Measurements from ENCODE around the gene SGSM1. TPM values are rescaled to one million over a fixed set of nuclear protein-coding genes. Genes with fewer than 3 reads are reported as not detected.

SGSM1 gene
- total RNA-seq, 2 donors from 2014 or later, result 1.6 to 3.0 TPM

GRCh38 chr22:24819487-24819886 lies 13.5 kb downstream of the SGSM1 start:
- peaks cover 6% of the 10 kb centered on the region for H3K36me3 Mint-ChIP-seq (ENCODE audit: low read depth)
- Histone ChIP-seq H3K36me3 (ENCODE audit: control insufficient read depth, insufficient read depth, low read length) (no peaks in the 10 kb centered on the region), H3K4me1 (ENCODE audit: control insufficient read depth, insufficient read depth, low read length) (no peaks in the 10 kb centered on the region), H3K27ac (ENCODE audit: low read depth, low read length) (no peak overlapping the region), H3K9me3 (ENCODE audit: control insufficient read depth, low read length) (no peaks in the 10 kb centered on the region), H3K9ac (ENCODE audit: extremely low read depth, low read length, poor library complexity, severe bottlenecking) (no peak overlapping the region), H3K4me3 (ENCODE audit: low read length) (no peak overlapping the region), H3K27me3 (ENCODE audit: control insufficient read depth, insufficient read depth, low read length, poor library complexity, severe bottlenecking) (no peaks in the 10 kb centered on the region)
- 52 to 80% methylated on average over 2 of the region's 2 CpGs for WGBS, 2 experiments (ENCODE audit: insufficient coverage in 1 of 2, insufficient read length in 1 of 2)
- no peaks in the 10 kb centered on the region for H3K4me1 Mint-ChIP-seq
- no peak for DNase-seq
- H3K9me3 Mint-ChIP-seq, result peaks cover 13% of the 10 kb centered on the region
- no peak overlapping the region for H3K27ac Mint-ChIP-seq
- no peak for TF ChIP-seq CTCF (conservative IDR thresholded peaks at IDR 0.05)
- H3K27me3 Mint-ChIP-seq (ENCODE audit: insufficient read depth), result no peaks in the 10 kb centered on the region
- H3K4me3 Mint-ChIP-seq, result no peak overlapping the region

DNA sequence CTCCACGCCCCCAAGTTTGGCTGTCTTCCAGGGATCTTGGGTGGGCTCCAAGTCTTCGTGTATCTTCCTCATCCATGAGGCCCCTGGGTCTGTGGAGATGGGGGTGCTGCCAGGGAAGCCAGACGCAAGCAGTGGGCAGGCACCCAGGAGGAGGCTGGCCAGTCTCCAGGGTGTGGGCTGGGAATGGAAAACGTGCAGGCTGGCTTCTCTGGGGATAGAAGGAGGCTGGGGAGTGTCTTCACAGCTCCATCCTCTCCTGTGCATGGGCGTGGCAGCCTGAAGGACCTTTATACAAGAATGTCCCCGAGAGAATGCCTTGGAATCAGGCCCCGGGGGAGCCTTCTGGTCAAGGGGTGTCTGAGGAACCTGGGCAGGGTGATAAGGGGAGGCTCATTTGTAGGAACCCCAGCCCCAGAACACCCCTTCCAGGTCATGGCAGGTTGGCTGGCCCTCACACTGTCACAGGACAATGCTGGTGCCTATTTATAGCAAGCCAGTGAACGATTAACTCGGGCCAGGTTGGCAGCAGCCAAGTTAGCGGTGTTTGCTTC lies 14.0 kb downstream of the SGSM1 start:
- Histone ChIP-seq H3K27ac (ENCODE audit: low read depth, low read length) (no peak overlapping the region), H3K4me3 (ENCODE audit: low read length) (no peak overlapping the region), H3K9me3 (ENCODE audit: control insufficient read depth, low read length) (no peaks in the 10 kb centered on the region), H3K4me1 (ENCODE audit: control insufficient read depth, insufficient read depth, low read length) (no peaks in the 10 kb centered on the region), H3K9ac (ENCODE audit: extremely low read depth, low read length, poor library complexity, severe bottlenecking) (no peak overlapping the region), H3K27me3 (ENCODE audit: control insufficient read depth, insufficient read depth, low read length, poor library complexity, severe bottlenecking) (no peaks in the 10 kb centered on the region), H3K36me3 (ENCODE audit: control insufficient read depth, insufficient read depth, low read length) (no peaks in the 10 kb centered on the region)
- Mint-ChIP-seq H3K27ac (no peak overlapping the region), H3K9me3 (peaks cover 11% of the 10 kb centered on the region), H3K4me1 (no peaks in the 10 kb centered on the region), H3K27me3 (ENCODE audit: insufficient read depth) (no peaks in the 10 kb centered on the region), H3K36me3 (ENCODE audit: low read depth) (peaks cover 6% of the 10 kb centered on the region), H3K4me3 (no peak overlapping the region)
- no peak for TF ChIP-seq CTCF (conservative IDR thresholded peaks at IDR 0.05)
- 82% methylated on average over 10 of the region's 10 CpGs; no CpG with 5 or more reads in 1 of the 2 experiments for WGBS, 2 experiments (ENCODE audit: insufficient coverage in 1 of 2, insufficient read length in 1 of 2)
- DNase-seq, result no peak

- H3K4me1 ChIP-seq (ENCODE audit: control insufficient read depth, insufficient read depth, low read length), result no peaks in the 10 kb centered on the region
- no peak overlapping the region for H3K4me3 ChIP-seq (ENCODE audit: low read length)
- no peak for DNase-seq
- Mint-ChIP-seq H3K27me3 (ENCODE audit: insufficient read depth) (no peaks in the 10 kb centered on the region), H3K4me3 (no peak overlapping the region), H3K27ac (no peak overlapping the region), H3K9me3 (no peaks in the 10 kb centered on the region), H3K4me1 (no peaks in the 10 kb centered on the region), H3K36me3 (ENCODE audit: low read depth) (no peaks in the 10 kb centered on the region)
- no peak for TF ChIP-seq CTCF (conservative IDR thresholded peaks at IDR 0.05)
- no peak overlapping the region for H3K27ac ChIP-seq (ENCODE audit: low read depth, low read length)
- no peaks in the 10 kb centered on the region for H3K9me3 ChIP-seq (ENCODE audit: control insufficient read depth, low read length)
- 85% methylated on average over 2 of the region's 2 CpGs; no CpG with 5 or more reads in 1 of the 2 experiments for WGBS, 2 experiments (ENCODE audit: insufficient coverage in 1 of 2, insufficient read length in 1 of 2)
- no peaks in the 10 kb centered on the region for H3K36me3 ChIP-seq (ENCODE audit: control insufficient read depth, insufficient read depth, low read length)
- no peaks in the 10 kb centered on the region for H3K27me3 ChIP-seq (ENCODE audit: control insufficient read depth, insufficient read depth, low read length, poor library complexity, severe bottlenecking)
- no peak overlapping the region for H3K9ac ChIP-seq (ENCODE audit: extremely low read depth, low read length, poor library complexity, severe bottlenecking)
These were observed 16.5 kb downstream of the SGSM1 start for GRCh38 chr22:24822471-24822870.

Data from endodermal cell (in vitro differentiated cells).